HEK293 (cell line): ENCODE results near the gene SREBF1.

Experiments
- CTCF ChIA-PET: fragments of 350-600 bp; formaldehyde crosslinking; extraction: SDS; loops from one replicate; lab custom pipeline; 2021; ENCODE audit warnings: antibody characterized with exemption; lab: Yijun Ruan, JAX
- POLR2A ChIA-PET: fragments of 300-600 bp; formaldehyde crosslinking; extraction: SDS; loops from one replicate; lab custom pipeline; 2020; ENCODE audit warnings: antibody characterized with exemption, inconsistent platforms; lab: Yijun Ruan, JAX
- H3K27ac ChIP-seq: fragments of 200-500 bp; sonication (Bioruptor generic); 2 replicates; pipeline ENCODE4 v1.5.1; 2014; ENCODE audit warnings: low read depth, low read length, control low read depth, inconsistent platforms; ENCODE audit errors: extremely low read depth
- H3K36me3 ChIP-seq, 2 experiments: fragments of 200-500 bp in 1 of 2; sonication (Bioruptor generic) in 1 of 2; 1 replicate in 1 of 2; 2 replicates in 1 of 2; pipeline ENCODE4 v1.5.1; 2014 to 2017; ENCODE audit warnings: inconsistent platforms in 2 of 2, low read length in 2 of 2; ENCODE audit not compliant: control insufficient read depth in 2 of 2, insufficient read depth in 1 of 2
- H3K4me1 ChIP-seq: fragments of 200-500 bp; sonication (Bioruptor generic); 2 replicates; pipeline ENCODE4 v1.5.1; 2014; ENCODE audit warnings: mild to moderate bottlenecking, low read length, inconsistent platforms; ENCODE audit not compliant: control insufficient read depth, insufficient read depth
- H3K4me3 ChIP-seq: 2 replicates; pipeline ENCODE4 v1.5.1; 2011; ENCODE audit warnings: low read depth, mild to moderate bottlenecking, control low read depth, low read length, moderate library complexity
- H3K9me3 ChIP-seq: fragments of 200-500 bp; sonication (Bioruptor generic); 2 replicates; pipeline ENCODE4 v1.5.1; 2014; ENCODE audit warnings: low read depth, low read length, inconsistent platforms; ENCODE audit not compliant: control insufficient read depth, insufficient read depth
- CTCF ChIP-seq: fragments of 450-650 bp; formaldehyde crosslinking; IDR thresholded peaks from 2 replicates; pipeline ENCODE4 v1.5.1; 2016; ENCODE audit warnings: missing biosample characterization, missing genetic modification characterization
- INSM2 ChIP-seq: fragments of 450-650 bp; formaldehyde crosslinking; IDR thresholded peaks from 2 replicates; pipeline ENCODE4 v1.5.1; 2016; ENCODE audit warnings: missing biosample characterization, missing genetic modification characterization
- KLF1 ChIP-seq: fragments of 450-650 bp; formaldehyde crosslinking; IDR thresholded peaks from 2 replicates; pipeline ENCODE4 v1.5.1; 2016; ENCODE audit warnings: missing biosample characterization, missing genetic modification characterization
- KLF7 ChIP-seq: fragments of 450-650 bp; formaldehyde crosslinking; IDR thresholded peaks from 2 replicates; pipeline ENCODE4 v1.5.1; 2016; ENCODE audit warnings: missing biosample characterization, missing genetic modification characterization, borderline replicate concordance
- KLF9 ChIP-seq: fragments of 450-650 bp; formaldehyde crosslinking; IDR thresholded peaks from 2 replicates; pipeline ENCODE4 v1.5.1; 2016; ENCODE audit warnings: missing biosample characterization, missing genetic modification characterization, low read depth
- PRDM6 ChIP-seq: fragments of 450-650 bp; formaldehyde crosslinking; IDR thresholded peaks from 2 replicates; pipeline ENCODE4 v1.5.1; 2017; ENCODE audit warnings: missing biosample characterization, missing genetic modification characterization
- ZFHX2 ChIP-seq: fragments of 450-650 bp; formaldehyde crosslinking; conservative IDR thresholded peaks from 2 replicates; pipeline ENCODE4 v1.5.1; 2016; ENCODE audit warnings: missing biosample characterization, missing genetic modification characterization
- ZFP41 ChIP-seq: fragments of 450-650 bp; formaldehyde crosslinking; IDR thresholded peaks from 2 replicates; pipeline ENCODE4 v1.5.1; 2016; ENCODE audit warnings: missing biosample characterization, missing genetic modification characterization, borderline replicate concordance
- ZNF169 ChIP-seq: fragments of 450-650 bp; formaldehyde crosslinking; IDR thresholded peaks from 2 replicates; pipeline ENCODE4 v1.5.1; 2016; ENCODE audit warnings: missing biosample characterization, missing genetic modification characterization
- ZNF175 ChIP-seq: fragments of 450-650 bp; formaldehyde crosslinking; IDR thresholded peaks from 2 replicates; pipeline ENCODE4 v1.5.1; 2016; ENCODE audit warnings: missing biosample characterization, missing genetic modification characterization
- ZNF449 ChIP-seq: fragments of 450-650 bp; formaldehyde crosslinking; IDR thresholded peaks from 2 replicates; pipeline ENCODE4 v1.5.1; 2017; ENCODE audit warnings: missing biosample characterization, mild to moderate bottlenecking, missing genetic modification characterization, moderate library complexity
- ZNF621 ChIP-seq: fragments of 450-650 bp; formaldehyde crosslinking; IDR thresholded peaks from 2 replicates; pipeline ENCODE4 v1.5.1; 2017; ENCODE audit warnings: missing biosample characterization, missing genetic modification characterization
- ZNF792 ChIP-seq: fragments of 450-650 bp; formaldehyde crosslinking; IDR thresholded peaks from 2 replicates; pipeline ENCODE4 v1.5.1; 2016; ENCODE audit warnings: missing biosample characterization, missing genetic modification characterization
- ZSCAN4 ChIP-seq: fragments of 450-650 bp; formaldehyde crosslinking; IDR thresholded peaks from 2 replicates; pipeline ENCODE4 v1.5.1; 2017; ENCODE audit warnings: missing biosample characterization, missing genetic modification characterization

SREBF1 gene

GRCh38 chr17:17845046-17845775, 8.4 kb upstream of the SREBF1 start:
- Histone ChIP-seq H3K4me1 (peaks cover 20% of the 10 kb centered on the region), H3K27ac (no peak overlapping the region; the same call in 1 of the 2 replicates), H3K36me3 (peaks cover 0 to 3% of the 10 kb centered on the region in 2 experiments; a peak in 1 of 3 replicates), H3K9me3 (no peaks in the 10 kb centered on the region), H3K4me3 (no peak overlapping the region)
- CTCF ChIA-PET: no interaction called here
- TF ChIP-seq ZNF175 (no peak), ZNF621 (tag by site-specific recombination) (no peak), ZFP41 (tag by site-specific recombination) (no peak), KLF9 (tag by site-specific recombination) (no peak)
- POLR2A ChIA-PET: interaction anchor here (6.2 kb wide), 1 partner anchor 9 kb away, joined by 31 read pairs; the partner anchor contains the start of gene SREBF1

GRCh38 chr17:17844500-17844899, 7.7 kb upstream of the SREBF1 start:
- Histone ChIP-seq H3K27ac (no peak overlapping the region), H3K4me1 (peaks cover 15% of the 10 kb centered on the region), H3K36me3 (peaks cover 0 to 3% of the 10 kb centered on the region in 2 experiments; a peak in 1 of 3 replicates), H3K9me3 (no peaks in the 10 kb centered on the region), H3K4me3 (no peak overlapping the region)
- no peak for TF ChIP-seq ZNF792 (tag by site-specific recombination)
- TF ChIP-seq ZNF169 (tag by site-specific recombination): no peak
- TF ChIP-seq ZNF449 (tag by site-specific recombination): no peak
- TF ChIP-seq ZFHX2 (tag by site-specific recombination): no peak
- TF ChIP-seq KLF7 (tag by site-specific recombination): no peak
- no peak for TF ChIP-seq KLF1 (tag by site-specific recombination)
- no peak for TF ChIP-seq ZSCAN4 (tag by site-specific recombination)
- no peak for TF ChIP-seq PRDM6 (tag by site-specific recombination)
- TF ChIP-seq CTCF (tag by site-specific recombination): no peak
- CTCF ChIA-PET: interaction anchor here (0.5 to 0.6 kb wide), 2 partner anchors 63 to 1081 kb away, joined by 3 to 4 read pairs; no protein-coding TSS in a partner anchor
- POLR2A ChIA-PET: interaction anchor here (6.2 kb wide), 1 partner anchor 9 kb away, joined by 31 read pairs; the partner anchor contains the start of gene SREBF1

- TF ChIP-seq INSM2 (tag by site-specific recombination) (no peak), KLF9 (tag by site-specific recombination) (no peak)
- H3K27ac ChIP-seq: no peak overlapping the region
- ChIA-PET CTCF (interaction anchor here (0.5 to 0.6 kb wide), 2 partner anchors 63 to 1081 kb away, joined by 3 to 4 read pairs; no protein-coding TSS in a partner anchor), POLR2A (interaction anchor here (6.2 kb wide), 1 partner anchor 8 kb away, joined by 31 read pairs; the partner anchor contains the start of gene SREBF1)
- no peak overlapping the region for H3K4me3 ChIP-seq
- no peaks in the 10 kb centered on the region for H3K9me3 ChIP-seq
- H3K36me3 ChIP-seq: peaks cover 0 to 3% of the 10 kb centered on the region in 2 experiments; a peak in 1 of 3 replicates
- peaks cover 13% of the 10 kb centered on the region for H3K4me1 ChIP-seq
Observed at GRCh38 chr17:17844079-17844478, 7.3 kb upstream of the SREBF1 start.
